Neural cell (in vitro differentiated cells): Measurements from ENCODE around the gene RPL13A. TPM values are rescaled to one million over a fixed set of nuclear protein-coding genes. Genes with fewer than 3 reads are reported as not detected.
A peak's percentile ranks its signal among the peaks of the same experiment; 100 is the strongest.

Experiments used
- H2AFZ ChIP-seq: fragments of 200-600, 300-800 bp; sonication (generic), shearing (Covaris generic); 2 replicates; pipeline ENCODE4 v1.6.0; 2014; ENCODE audit warnings: low read depth, mild to moderate bottlenecking, antibody characterized with exemption, low read length, moderate library complexity
- H3F3A ChIP-seq: fragments of 200-600 bp; shearing (Covaris generic); 2 replicates; pipeline ENCODE4 v1.6.1; 2016; ENCODE audit warnings: mild to moderate bottlenecking, moderate library complexity, mixed read lengths, antibody characterized with exemption, low read length; ENCODE audit not compliant: insufficient read depth, poor library complexity, severe bottlenecking
- H3K27ac ChIP-seq: fragments of 200-600, 300-800 bp; sonication (generic), shearing (Covaris generic); 2 replicates; pipeline ENCODE4 v1.5.1; 2014; ENCODE audit warnings: mild to moderate bottlenecking, low read length, moderate library complexity
- H3K27me3 ChIP-seq: fragments of 300-800, 200-600 bp; sonication (generic), shearing (Covaris generic); 2 replicates; pipeline ENCODE4 v1.6.0; 2014; ENCODE audit warnings: mild to moderate bottlenecking, low read depth, low read length, moderate library complexity; ENCODE audit not compliant: insufficient read depth
- H3K36me3 ChIP-seq: fragments of 300-800, 200-600 bp; sonication (generic), shearing (Covaris generic); 2 replicates; pipeline ENCODE4 v1.5.1; 2014; ENCODE audit warnings: mild to moderate bottlenecking, antibody characterized with exemption, low read length, moderate library complexity; ENCODE audit not compliant: insufficient read depth
- H3K4me2 ChIP-seq: fragments of 300-800, 200-600 bp; sonication (generic), shearing (Covaris generic); 2 replicates; pipeline ENCODE4 v1.6.0; 2014; ENCODE audit warnings: mild to moderate bottlenecking, low read length
- H3K4me3 ChIP-seq: fragments of 300-800, 200-600 bp; sonication (generic), shearing (Covaris generic); 2 replicates; pipeline ENCODE4 v1.5.1; 2014; ENCODE audit warnings: mild to moderate bottlenecking, low read length, moderate library complexity
- H3K79me2 ChIP-seq: fragments of 200-600 bp; shearing (Covaris generic); replicated peaks from 2 replicates; pipeline ENCODE4 v1.6.0; 2014; ENCODE audit warnings: mild to moderate bottlenecking, low read length, moderate library complexity; ENCODE audit not compliant: insufficient read depth
- H3K9ac ChIP-seq: fragments of 300-800, 200-600 bp; sonication (generic), shearing (Covaris generic); 2 replicates; pipeline ENCODE4 v1.6.1; 2016; ENCODE audit warnings: mild to moderate bottlenecking, low read length, mixed read lengths
- H3K9me2 ChIP-seq: fragments of 200-600 bp; shearing (Covaris generic); 2 replicates; pipeline ENCODE4 v1.6.1; 2016; ENCODE audit warnings: mild to moderate bottlenecking, low read length, mixed read lengths; ENCODE audit not compliant: insufficient read depth
- H3K9me3 ChIP-seq: fragments of 200-600, 300-800 bp; sonication (generic), shearing (Covaris generic); 2 replicates; pipeline ENCODE4 v1.6.1; 2016; ENCODE audit warnings: mild to moderate bottlenecking, mixed run types, low read length, moderate library complexity, mixed read lengths
- H4K20me1 ChIP-seq: fragments of 200-600 bp; shearing (Covaris generic); 2 replicates; pipeline ENCODE4 v1.6.1; 2016; ENCODE audit warnings: mild to moderate bottlenecking, mixed run types; ENCODE audit not compliant: insufficient read depth
- EP300 ChIP-seq: fragments of 450-650 bp; conservative IDR thresholded peaks from 2 replicates; pipeline ENCODE4 v1.6.1; 2014; ENCODE audit warnings: antibody characterized with exemption, mild to moderate bottlenecking, moderate library complexity; ENCODE audit not compliant: poor library complexity, severe bottlenecking
- EZH2 ChIP-seq: fragments of 200-600, 300-800 bp; shearing (Covaris generic), sonication (generic); IDR thresholded peaks from 2 replicates; pipeline ENCODE4 v1.6.1; 2014; ENCODE audit warnings: antibody characterized with exemption, low read length, borderline replicate concordance, mild to moderate bottlenecking; ENCODE audit not compliant: insufficient read depth, poor library complexity, severe bottlenecking
- MXI1 ChIP-seq: fragments of 450-650 bp; conservative IDR thresholded peaks from 2 replicates; pipeline ENCODE4 v1.6.1; 2014; ENCODE audit warnings: antibody characterized with exemption, mild to moderate bottlenecking; ENCODE audit not compliant: poor library complexity, severe bottlenecking
- POLR2AphosphoS5 ChIP-seq: IDR thresholded peaks from 2 replicates; pipeline ENCODE4 v1.6.1; 2012
- RAD21 ChIP-seq: fragments of 450-650 bp; conservative IDR thresholded peaks from 2 replicates; pipeline ENCODE4 v1.6.1; 2014; ENCODE audit warnings: antibody characterized with exemption, mild to moderate bottlenecking, moderate library complexity
- TAF1 ChIP-seq: IDR thresholded peaks from 2 replicates; pipeline ENCODE4 v1.6.1; 2012; ENCODE audit warnings: low read depth
- polyA plus RNA-seq: library from polyadenylated mRNA; depleted of rRNA; stranded (reverse); fragments of >200 nt; gene quantifications from 2 replicates; pipeline ENCODE4 v1.2.3, GENCODE V29; 2014
- TF ChIP-seq, protein P1 (sequence below): IDR thresholded peaks from 2 replicates; pipeline ENCODE4 v1.6.1; 2012; ENCODE audit warnings: borderline replicate concordance
- TF ChIP-seq, protein P2 (sequence below): fragments of 450-650 bp; IDR thresholded peaks from 2 replicates; pipeline ENCODE4 v1.5.1; 2014; ENCODE audit warnings: antibody characterized with exemption, mild to moderate bottlenecking, moderate library complexity; ENCODE audit not compliant: poor library complexity, severe bottlenecking

The RPL13A gene
- polyA plus RNA-seq, 1 donor from 2014 or later, result 2,313 TPM

GRCh38 chr19:49490287-49491029, 3.0 kb downstream of the RPL13A start:
- TF ChIP-seq MXI1, result no peak
- TF ChIP-seq, protein P1, sequence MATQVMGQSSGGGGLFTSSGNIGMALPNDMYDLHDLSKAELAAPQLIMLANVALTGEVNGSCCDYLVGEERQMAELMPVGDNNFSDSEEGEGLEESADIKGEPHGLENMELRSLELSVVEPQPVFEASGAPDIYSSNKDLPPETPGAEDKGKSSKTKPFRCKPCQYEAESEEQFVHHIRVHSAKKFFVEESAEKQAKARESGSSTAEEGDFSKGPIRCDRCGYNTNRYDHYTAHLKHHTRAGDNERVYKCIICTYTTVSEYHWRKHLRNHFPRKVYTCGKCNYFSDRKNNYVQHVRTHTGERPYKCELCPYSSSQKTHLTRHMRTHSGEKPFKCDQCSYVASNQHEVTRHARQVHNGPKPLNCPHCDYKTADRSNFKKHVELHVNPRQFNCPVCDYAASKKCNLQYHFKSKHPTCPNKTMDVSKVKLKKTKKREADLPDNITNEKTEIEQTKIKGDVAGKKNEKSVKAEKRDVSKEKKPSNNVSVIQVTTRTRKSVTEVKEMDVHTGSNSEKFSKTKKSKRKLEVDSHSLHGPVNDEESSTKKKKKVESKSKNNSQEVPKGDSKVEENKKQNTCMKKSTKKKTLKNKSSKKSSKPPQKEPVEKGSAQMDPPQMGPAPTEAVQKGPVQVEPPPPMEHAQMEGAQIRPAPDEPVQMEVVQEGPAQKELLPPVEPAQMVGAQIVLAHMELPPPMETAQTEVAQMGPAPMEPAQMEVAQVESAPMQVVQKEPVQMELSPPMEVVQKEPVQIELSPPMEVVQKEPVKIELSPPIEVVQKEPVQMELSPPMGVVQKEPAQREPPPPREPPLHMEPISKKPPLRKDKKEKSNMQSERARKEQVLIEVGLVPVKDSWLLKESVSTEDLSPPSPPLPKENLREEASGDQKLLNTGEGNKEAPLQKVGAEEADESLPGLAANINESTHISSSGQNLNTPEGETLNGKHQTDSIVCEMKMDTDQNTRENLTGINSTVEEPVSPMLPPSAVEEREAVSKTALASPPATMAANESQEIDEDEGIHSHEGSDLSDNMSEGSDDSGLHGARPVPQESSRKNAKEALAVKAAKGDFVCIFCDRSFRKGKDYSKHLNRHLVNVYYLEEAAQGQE, result no peak
- TF ChIP-seq RAD21, result no peak
- TF ChIP-seq POLR2AphosphoS5, result no peak
- TF ChIP-seq, protein P2, sequence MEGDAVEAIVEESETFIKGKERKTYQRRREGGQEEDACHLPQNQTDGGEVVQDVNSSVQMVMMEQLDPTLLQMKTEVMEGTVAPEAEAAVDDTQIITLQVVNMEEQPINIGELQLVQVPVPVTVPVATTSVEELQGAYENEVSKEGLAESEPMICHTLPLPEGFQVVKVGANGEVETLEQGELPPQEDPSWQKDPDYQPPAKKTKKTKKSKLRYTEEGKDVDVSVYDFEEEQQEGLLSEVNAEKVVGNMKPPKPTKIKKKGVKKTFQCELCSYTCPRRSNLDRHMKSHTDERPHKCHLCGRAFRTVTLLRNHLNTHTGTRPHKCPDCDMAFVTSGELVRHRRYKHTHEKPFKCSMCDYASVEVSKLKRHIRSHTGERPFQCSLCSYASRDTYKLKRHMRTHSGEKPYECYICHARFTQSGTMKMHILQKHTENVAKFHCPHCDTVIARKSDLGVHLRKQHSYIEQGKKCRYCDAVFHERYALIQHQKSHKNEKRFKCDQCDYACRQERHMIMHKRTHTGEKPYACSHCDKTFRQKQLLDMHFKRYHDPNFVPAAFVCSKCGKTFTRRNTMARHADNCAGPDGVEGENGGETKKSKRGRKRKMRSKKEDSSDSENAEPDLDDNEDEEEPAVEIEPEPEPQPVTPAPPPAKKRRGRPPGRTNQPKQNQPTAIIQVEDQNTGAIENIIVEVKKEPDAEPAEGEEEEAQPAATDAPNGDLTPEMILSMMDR, result no peak
- TF ChIP-seq EZH2, result no peak
- TF ChIP-seq EP300, result no peak
- TF ChIP-seq TAF1, result no peak
- no peak overlapping the region for H2AFZ ChIP-seq
- no peaks in the 10 kb centered on the region for H3K36me3 ChIP-seq
- H3K79me2 ChIP-seq, result peaks cover 28% of the 10 kb centered on the region
- no peaks in the 10 kb centered on the region for H3K9me3 ChIP-seq
- no peaks in the 10 kb centered on the region for H3K27me3 ChIP-seq
- H4K20me1 ChIP-seq, result peaks cover 11% of the 10 kb centered on the region
- no peak overlapping the region for H3K27ac ChIP-seq
- H3K4me2 ChIP-seq, result no peak overlapping the region
- no peaks in the 10 kb centered on the region for H3F3A ChIP-seq
- H3K9me2 ChIP-seq, result no peaks in the 10 kb centered on the region
- H3K4me3 ChIP-seq, result peak overlapping the region; percentile 97
- no peak overlapping the region for H3K9ac ChIP-seq

DNA sequence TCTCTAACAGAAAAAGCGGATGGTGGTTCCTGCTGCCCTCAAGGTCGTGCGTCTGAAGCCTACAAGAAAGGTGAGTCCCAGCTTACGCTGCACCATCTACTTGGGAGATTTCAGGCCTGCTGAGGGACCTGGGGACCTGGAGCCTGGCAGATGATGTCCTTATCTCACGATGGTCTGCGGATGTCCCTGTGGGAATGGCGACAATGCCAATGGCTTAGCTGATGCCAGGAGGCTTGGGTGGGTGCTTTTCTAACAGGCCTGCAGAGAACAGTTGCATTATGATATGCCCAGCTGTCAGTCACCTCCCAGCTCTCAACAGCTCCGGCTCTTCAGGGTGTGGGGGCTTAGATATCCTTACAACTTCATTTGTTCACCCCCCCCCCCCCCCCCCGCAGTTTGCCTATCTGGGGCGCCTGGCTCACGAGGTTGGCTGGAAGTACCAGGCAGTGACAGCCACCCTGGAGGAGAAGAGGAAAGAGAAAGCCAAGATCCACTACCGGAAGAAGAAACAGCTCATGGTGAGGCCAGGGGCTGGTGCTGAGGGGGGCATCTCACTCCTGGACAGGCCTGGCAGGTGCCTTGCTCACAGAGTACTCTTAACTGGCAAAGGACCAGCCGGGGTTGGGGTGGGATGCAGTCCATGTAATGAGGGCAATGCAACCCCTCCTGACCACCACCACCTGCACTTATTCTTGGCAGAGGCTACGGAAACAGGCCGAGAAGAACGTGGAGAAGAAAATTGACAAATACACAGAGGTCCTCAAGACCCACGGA, 3.8 kb downstream of the RPL13A start:
- Histone ChIP-seq H3K9ac (no peak overlapping the region), H3K36me3 (no peaks in the 10 kb centered on the region), H3K9me2 (no peaks in the 10 kb centered on the region), H3K27ac (no peak overlapping the region), H2AFZ (no peak overlapping the region), H3K79me2 (peaks cover 28% of the 10 kb centered on the region), H3F3A (no peaks in the 10 kb centered on the region), H3K4me3 (no peak overlapping the region), H3K4me2 (no peak overlapping the region), H3K27me3 (no peaks in the 10 kb centered on the region), H4K20me1 (peaks cover 11% of the 10 kb centered on the region), H3K9me3 (no peaks in the 10 kb centered on the region)
- TF ChIP-seq, protein P1, result no peak
- TF ChIP-seq, protein P2, result no peak
- no peak for TF ChIP-seq MXI1
